ENCODE measurements around the gene PATE1. TPM values are rescaled to one million over a fixed set of nuclear protein-coding genes. Genes with fewer than 3 reads are reported as not detected.

Gene PATE1
- total RNA-seq, 1 donor from 2014 or later = not detected

GRCh38 chr11:125756050-125756449 lies 10.0 kb downstream of the PATE1 start:
- no peaks in the 10 kb centered on the region for H3K27me3 ChIP-seq (ENCODE audit: control insufficient read depth in 3 of 3, insufficient read depth in 3 of 3, low read length in 3 of 3)
- H3K9me3 ChIP-seq (ENCODE audit: control insufficient read depth in 3 of 3, low read length in 3 of 3) = no peaks in the 10 kb centered on the region
- no peaks in the 10 kb centered on the region for H3K36me3 ChIP-seq (ENCODE audit: control insufficient read depth in 3 of 3, insufficient read depth in 3 of 3, low read length in 3 of 3)
- no peak overlapping the region for H3K27ac ChIP-seq (ENCODE audit: low read depth, low read length)
- no peaks in the 10 kb centered on the region for H3K4me1 ChIP-seq (ENCODE audit: control insufficient read depth in 3 of 3, insufficient read depth in 3 of 3, low read length in 3 of 3)
- H3K4me3 ChIP-seq (ENCODE audit: low read length in 3 of 3) = no peak overlapping the region
- H3K9ac ChIP-seq (ENCODE audit: low read depth in 1 of 3, low read length in 3 of 3) = no peak overlapping the region

- H3K9me3 ChIP-seq (ENCODE audit: control insufficient read depth in 3 of 3, low read length in 3 of 3) = peaks cover 0 to 2% (median 0%) of the 10 kb centered on the region in 3 donors
- H3K27ac ChIP-seq (ENCODE audit: low read depth, low read length) = no peak overlapping the region
- no peaks in the 10 kb centered on the region for H3K36me3 ChIP-seq (ENCODE audit: control insufficient read depth in 3 of 3, insufficient read depth in 3 of 3, low read length in 3 of 3)
- no peak overlapping the region for H3K4me3 ChIP-seq (ENCODE audit: low read length in 3 of 3)
- H3K4me1 ChIP-seq (ENCODE audit: control insufficient read depth in 3 of 3, insufficient read depth in 3 of 3, low read length in 3 of 3) = no peaks in the 10 kb centered on the region
- no peaks in the 10 kb centered on the region for H3K27me3 ChIP-seq (ENCODE audit: control insufficient read depth in 3 of 3, insufficient read depth in 3 of 3, low read length in 3 of 3)
- H3K9ac ChIP-seq (ENCODE audit: low read depth in 1 of 3, low read length in 3 of 3) = no peak overlapping the region
Observed at GRCh38 chr11:125762445-125762844, 16.4 kb downstream of the PATE1 start.

GRCh38 chr11:125763483-125763882 lies 17.4 kb downstream of the PATE1 start:
- Histone ChIP-seq H3K9me3 (ENCODE audit: control insufficient read depth in 3 of 3, low read length in 3 of 3) (peaks cover 0 to 2% (median 0%) of the 10 kb centered on the region in 3 donors), H3K36me3 (ENCODE audit: control insufficient read depth in 3 of 3, insufficient read depth in 3 of 3, low read length in 3 of 3) (no peaks in the 10 kb centered on the region), H3K27ac (ENCODE audit: low read depth, low read length) (no peak overlapping the region), H3K9ac (ENCODE audit: low read depth in 1 of 3, low read length in 3 of 3) (no peak overlapping the region), H3K4me1 (ENCODE audit: control insufficient read depth in 3 of 3, insufficient read depth in 3 of 3, low read length in 3 of 3) (no peaks in the 10 kb centered on the region), H3K4me3 (ENCODE audit: low read length in 3 of 3) (no peak overlapping the region), H3K27me3 (ENCODE audit: control insufficient read depth in 3 of 3, insufficient read depth in 3 of 3, low read length in 3 of 3) (no peaks in the 10 kb centered on the region)

- Histone ChIP-seq H3K4me3 (ENCODE audit: low read length in 3 of 3) (no peak overlapping the region), H3K4me1 (ENCODE audit: control insufficient read depth in 3 of 3, insufficient read depth in 3 of 3, low read length in 3 of 3) (no peaks in the 10 kb centered on the region), H3K9ac (ENCODE audit: low read depth in 1 of 3, low read length in 3 of 3) (no peak overlapping the region), H3K27ac (ENCODE audit: low read depth, low read length) (no peak overlapping the region), H3K27me3 (ENCODE audit: control insufficient read depth in 3 of 3, insufficient read depth in 3 of 3, low read length in 3 of 3) (peaks cover 0 to 3% (median 0%) of the 10 kb centered on the region in 3 donors), H3K36me3 (ENCODE audit: control insufficient read depth in 3 of 3, insufficient read depth in 3 of 3, low read length in 3 of 3) (no peaks in the 10 kb centered on the region), H3K9me3 (ENCODE audit: control insufficient read depth in 3 of 3, low read length in 3 of 3) (peaks cover 0 to 2% (median 0%) of the 10 kb centered on the region in 3 donors)
Observed at GRCh38 chr11:125766251-125766650, 20.2 kb downstream of the PATE1 start.

- H3K27ac ChIP-seq (ENCODE audit: low read depth, low read length) = no peak overlapping the region
- peaks cover 0 to 3% (median 0%) of the 10 kb centered on the region in 3 donors for H3K27me3 ChIP-seq (ENCODE audit: control insufficient read depth in 3 of 3, insufficient read depth in 3 of 3, low read length in 3 of 3)
- no peaks in the 10 kb centered on the region for H3K36me3 ChIP-seq (ENCODE audit: control insufficient read depth in 3 of 3, insufficient read depth in 3 of 3, low read length in 3 of 3)
- H3K4me3 ChIP-seq (ENCODE audit: low read length in 3 of 3) = no peak overlapping the region
- no peak overlapping the region for H3K9ac ChIP-seq (ENCODE audit: low read depth in 1 of 3, low read length in 3 of 3)
- H3K9me3 ChIP-seq (ENCODE audit: control insufficient read depth in 3 of 3, low read length in 3 of 3) = no peaks in the 10 kb centered on the region
- H3K4me1 ChIP-seq (ENCODE audit: control insufficient read depth in 3 of 3, insufficient read depth in 3 of 3, low read length in 3 of 3) = no peaks in the 10 kb centered on the region
Observed at GRCh38 chr11:125768336-125769046, 22.4 kb downstream of the PATE1 start.

GRCh38 chr11:125770583-125770982 lies 24.5 kb downstream of the PATE1 start:
- Histone ChIP-seq H3K9ac (ENCODE audit: low read depth in 1 of 3, low read length in 3 of 3) (no peak overlapping the region), H3K4me1 (ENCODE audit: control insufficient read depth in 3 of 3, insufficient read depth in 3 of 3, low read length in 3 of 3) (no peaks in the 10 kb centered on the region), H3K9me3 (ENCODE audit: control insufficient read depth in 3 of 3, low read length in 3 of 3) (no peaks in the 10 kb centered on the region), H3K27ac (ENCODE audit: low read depth, low read length) (no peak overlapping the region), H3K36me3 (ENCODE audit: control insufficient read depth in 3 of 3, insufficient read depth in 3 of 3, low read length in 3 of 3) (no peaks in the 10 kb centered on the region), H3K27me3 (ENCODE audit: control insufficient read depth in 3 of 3, insufficient read depth in 3 of 3, low read length in 3 of 3) (peaks cover 0 to 3% (median 0%) of the 10 kb centered on the region in 3 donors), H3K4me3 (ENCODE audit: low read length in 3 of 3) (no peak overlapping the region)

GRCh38 chr11:125772834-125773505 lies 26.9 kb downstream of the PATE1 start:
- Histone ChIP-seq H3K4me1 (ENCODE audit: control insufficient read depth in 3 of 3, insufficient read depth in 3 of 3, low read length in 3 of 3) (no peaks in the 10 kb centered on the region), H3K9me3 (ENCODE audit: control insufficient read depth in 3 of 3, low read length in 3 of 3) (no peaks in the 10 kb centered on the region), H3K36me3 (ENCODE audit: control insufficient read depth in 3 of 3, insufficient read depth in 3 of 3, low read length in 3 of 3) (no peaks in the 10 kb centered on the region), H3K4me3 (ENCODE audit: low read length in 3 of 3) (no peak overlapping the region), H3K27ac (ENCODE audit: low read depth, low read length) (no peak overlapping the region), H3K27me3 (ENCODE audit: control insufficient read depth in 3 of 3, insufficient read depth in 3 of 3, low read length in 3 of 3) (peaks cover 0 to 3% (median 0%) of the 10 kb centered on the region in 3 donors), H3K9ac (ENCODE audit: low read depth in 1 of 3, low read length in 3 of 3) (no peak overlapping the region)

GRCh38 chr11:125773516-125773915 lies 27.4 kb downstream of the PATE1 start:
- H3K27me3 ChIP-seq (ENCODE audit: control insufficient read depth in 3 of 3, insufficient read depth in 3 of 3, low read length in 3 of 3) = peaks cover 0 to 3% (median 0%) of the 10 kb centered on the region in 3 donors

GRCh38 chr11:125777309-125777708 lies 31.2 kb downstream of the PATE1 start:
- Histone ChIP-seq H3K27ac (ENCODE audit: low read depth, low read length) (no peak overlapping the region), H3K9ac (ENCODE audit: low read depth in 1 of 3, low read length in 3 of 3) (no peak overlapping the region), H3K36me3 (ENCODE audit: control insufficient read depth in 3 of 3, insufficient read depth in 3 of 3, low read length in 3 of 3) (no peaks in the 10 kb centered on the region)

More at GRCh38 chr11:125773516-125773915, 27.4 kb downstream of the PATE1 start:
- H3K27ac ChIP-seq (ENCODE audit: low read depth, low read length) = no peak overlapping the region
- H3K36me3 ChIP-seq (ENCODE audit: control insufficient read depth in 3 of 3, insufficient read depth in 3 of 3, low read length in 3 of 3) = no peaks in the 10 kb centered on the region
- H3K4me3 ChIP-seq (ENCODE audit: low read length in 3 of 3) = no peak overlapping the region
- no peaks in the 10 kb centered on the region for H3K9me3 ChIP-seq (ENCODE audit: control insufficient read depth in 3 of 3, low read length in 3 of 3)
- H3K4me1 ChIP-seq (ENCODE audit: control insufficient read depth in 3 of 3, insufficient read depth in 3 of 3, low read length in 3 of 3) = no peaks in the 10 kb centered on the region
- no peak overlapping the region for H3K9ac ChIP-seq (ENCODE audit: low read depth in 1 of 3, low read length in 3 of 3)

GRCh38 chr11:125778728-125779127 lies 32.6 kb downstream of the PATE1 start, which contains the start of gene PATE2:
Gene PATE2, minus strand, starts transcription at chr11:125778828. Its CDS starts 55 bp downstream, at chr11:125778773.
- Histone ChIP-seq H3K4me1 (ENCODE audit: control insufficient read depth in 3 of 3, insufficient read depth in 3 of 3, low read length in 3 of 3) (no peaks in the 10 kb centered on the region), H3K36me3 (ENCODE audit: control insufficient read depth in 3 of 3, insufficient read depth in 3 of 3, low read length in 3 of 3) (no peaks in the 10 kb centered on the region)

More at GRCh38 chr11:125777309-125777708, 31.2 kb downstream of the PATE1 start:
- Histone ChIP-seq H3K4me3 (ENCODE audit: low read length in 3 of 3) (no peak overlapping the region), H3K9me3 (ENCODE audit: control insufficient read depth in 3 of 3, low read length in 3 of 3) (no peaks in the 10 kb centered on the region), H3K27me3 (ENCODE audit: control insufficient read depth in 3 of 3, insufficient read depth in 3 of 3, low read length in 3 of 3) (no peaks in the 10 kb centered on the region), H3K4me1 (ENCODE audit: control insufficient read depth in 3 of 3, insufficient read depth in 3 of 3, low read length in 3 of 3) (no peaks in the 10 kb centered on the region)

More at GRCh38 chr11:125778728-125779127, 32.6 kb downstream of the PATE1 start, which contains the start of gene PATE2:
- no peaks in the 10 kb centered on the region for H3K9me3 ChIP-seq (ENCODE audit: control insufficient read depth in 3 of 3, low read length in 3 of 3)
- H3K27me3 ChIP-seq (ENCODE audit: control insufficient read depth in 3 of 3, insufficient read depth in 3 of 3, low read length in 3 of 3) = no peaks in the 10 kb centered on the region
- H3K4me3 ChIP-seq (ENCODE audit: low read length in 3 of 3) = no peak within 1 kb of the TSS
- no peak within 1 kb of the TSS for H3K27ac ChIP-seq (ENCODE audit: low read depth, low read length)
- no peak within 1 kb of the TSS for H3K9ac ChIP-seq (ENCODE audit: low read depth in 1 of 3, low read length in 3 of 3)

Data from skeletal muscle tissue (tissue), 4 donors.